Mammary epithelial cell (primary cell): ENCODE data around the gene HTRA3.

Experiments
- EZH2 ChIP-seq: IDR thresholded peaks from 2 replicates; pipeline ENCODE4 v1.6.1; 2012; ENCODE audit warnings: low read length, inconsistent platforms, borderline replicate concordance
- TF ChIP-seq, protein P1 (sequence below), 2 donors: IDR thresholded peaks in 1 of 2; conservative IDR thresholded peaks in 1 of 2; 2 replicates each; pipeline ENCODE4 v1.5.1; 2011 to 2012; ENCODE audit warnings: inconsistent platforms in 2 of 2, low read length in 2 of 2, mild to moderate bottlenecking in 2 of 2, control low read depth in 1 of 2, low read depth in 1 of 2; ENCODE audit not compliant: insufficient read depth in 1 of 2; ENCODE audit errors: extremely low read depth in 1 of 2

- TF ChIP-seq, protein P1, sequence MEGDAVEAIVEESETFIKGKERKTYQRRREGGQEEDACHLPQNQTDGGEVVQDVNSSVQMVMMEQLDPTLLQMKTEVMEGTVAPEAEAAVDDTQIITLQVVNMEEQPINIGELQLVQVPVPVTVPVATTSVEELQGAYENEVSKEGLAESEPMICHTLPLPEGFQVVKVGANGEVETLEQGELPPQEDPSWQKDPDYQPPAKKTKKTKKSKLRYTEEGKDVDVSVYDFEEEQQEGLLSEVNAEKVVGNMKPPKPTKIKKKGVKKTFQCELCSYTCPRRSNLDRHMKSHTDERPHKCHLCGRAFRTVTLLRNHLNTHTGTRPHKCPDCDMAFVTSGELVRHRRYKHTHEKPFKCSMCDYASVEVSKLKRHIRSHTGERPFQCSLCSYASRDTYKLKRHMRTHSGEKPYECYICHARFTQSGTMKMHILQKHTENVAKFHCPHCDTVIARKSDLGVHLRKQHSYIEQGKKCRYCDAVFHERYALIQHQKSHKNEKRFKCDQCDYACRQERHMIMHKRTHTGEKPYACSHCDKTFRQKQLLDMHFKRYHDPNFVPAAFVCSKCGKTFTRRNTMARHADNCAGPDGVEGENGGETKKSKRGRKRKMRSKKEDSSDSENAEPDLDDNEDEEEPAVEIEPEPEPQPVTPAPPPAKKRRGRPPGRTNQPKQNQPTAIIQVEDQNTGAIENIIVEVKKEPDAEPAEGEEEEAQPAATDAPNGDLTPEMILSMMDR (conservative IDR thresholded peaks at IDR 0.05 in 1 of 2, IDR thresholded peaks at IDR 0.05 in 1 of 2; ENCODE audit: extremely low read depth in 1 of 2, insufficient read depth in 1 of 2, low read depth in 1 of 2, low read length in 2 of 2), result no peak
- TF ChIP-seq EZH2, result no peak
These were observed 83.7 kb downstream of the HTRA3 start for GRCh38 chr4:8353158-8353669.
